GM19463 (cell line): ENCODE results near the gene LRRIQ3.
"Not testable (repeated sequence)": the region's sequence is repeated elsewhere in the genome, so short reads cannot be mapped to it uniquely, and the experiment has no call there.

Experiments used
- ATAC-seq: cut with Tn5 transposase; IDR thresholded peaks from one replicate; pipeline ENCODE4 v1.9.1; 2021; ENCODE audit warnings: mild to moderate bottlenecking, moderate library complexity; ENCODE audit not compliant: unreplicated experiment

LRRIQ3 gene

GRCh38 chr1:74197657-74198552 is at the start of gene LRRIQ3, which contains the start of gene FPGT:
LRRIQ3 (minus strand) TSS chr1:74198176; CDS start chr1:74183684, 14,492 bp downstream.
FPGT (plus strand) TSS chr1:74198242; CDS start chr1:74198279, 37 bp downstream.
- peak; percentile 91 for ATAC-seq

- no peak for ATAC-seq
Measured at GRCh38 chr1:74246315-74246714, 48.3 kb upstream of the LRRIQ3 start.

GRCh38 chr1:74245168-74245772 is 47.3 kb upstream of the LRRIQ3 start:
- no peak for ATAC-seq

- ATAC-seq, result no peak
Measured at GRCh38 chr1:74237787-74238186, 39.8 kb upstream of the LRRIQ3 start.

- ATAC-seq, result no peak
Measured at GRCh38 chr1:74237035-74237434, 39.1 kb upstream of the LRRIQ3 start.

- ATAC-seq, result no peak
Measured at GRCh38 chr1:74236440-74236839, 38.5 kb upstream of the LRRIQ3 start.

- no peak for ATAC-seq
Measured at GRCh38 chr1:74235153-74235552, 37.2 kb upstream of the LRRIQ3 start, which contains the start of gene TNNI3K. TNNI3K (plus strand) TSS chr1:74235387; CDS start chr1:74235452, 65 bp downstream.

- no peak for ATAC-seq
Measured at GRCh38 chr1:74223453-74223852, 25.5 kb upstream of the LRRIQ3 start.

GRCh38 chr1:74222701-74223100 is 24.7 kb upstream of the LRRIQ3 start:
- no peak for ATAC-seq

- no peak for ATAC-seq
Measured at GRCh38 chr1:74215229-74215628, 17.3 kb upstream of the LRRIQ3 start.

- ATAC-seq, result no peak
Measured at GRCh38 chr1:74205266-74205665, 7.3 kb upstream of the LRRIQ3 start.

GRCh38 chr1:74199504-74199903 is 1.5 kb upstream of the LRRIQ3 start:
- ATAC-seq, result no peak

GRCh38 chr1:74197255-74197654 is 721 bp downstream of the LRRIQ3 start:
- ATAC-seq, result no peak

- no peak for ATAC-seq
Measured at GRCh38 chr1:74195339-74195738, 2.6 kb downstream of the LRRIQ3 start.

GRCh38 chr1:74193908-74194307 is 4.1 kb downstream of the LRRIQ3 start:
- ATAC-seq, result no peak

GRCh38 chr1:74180490-74180889 is 17.5 kb downstream of the LRRIQ3 start:
- ATAC-seq, result no peak

- ATAC-seq, result not testable (repeated sequence)
Measured at GRCh38 chr1:74174423-74174822, 23.6 kb downstream of the LRRIQ3 start.

- no peak for ATAC-seq
Measured at GRCh38 chr1:74162333-74162732, 35.6 kb downstream of the LRRIQ3 start.

GRCh38 chr1:74161497-74161896 is 36.5 kb downstream of the LRRIQ3 start:
- ATAC-seq, result no peak

- no peak for ATAC-seq
Measured at GRCh38 chr1:74160046-74160445, 37.9 kb downstream of the LRRIQ3 start.

GRCh38 chr1:74145086-74145485 is 52.9 kb downstream of the LRRIQ3 start:
- ATAC-seq, result no peak

- not testable (repeated sequence) for ATAC-seq
Measured at GRCh38 chr1:74117370-74117769, 80.6 kb downstream of the LRRIQ3 start.
